ENCODE measurements around the gene RBM4. TPM values are rescaled to one million over a fixed set of nuclear protein-coding genes. Genes with fewer than 3 reads are reported as not detected.

Gene RBM4
- total RNA-seq, 1 experiment from 2014 or later: 93.9 TPM

DNA sequence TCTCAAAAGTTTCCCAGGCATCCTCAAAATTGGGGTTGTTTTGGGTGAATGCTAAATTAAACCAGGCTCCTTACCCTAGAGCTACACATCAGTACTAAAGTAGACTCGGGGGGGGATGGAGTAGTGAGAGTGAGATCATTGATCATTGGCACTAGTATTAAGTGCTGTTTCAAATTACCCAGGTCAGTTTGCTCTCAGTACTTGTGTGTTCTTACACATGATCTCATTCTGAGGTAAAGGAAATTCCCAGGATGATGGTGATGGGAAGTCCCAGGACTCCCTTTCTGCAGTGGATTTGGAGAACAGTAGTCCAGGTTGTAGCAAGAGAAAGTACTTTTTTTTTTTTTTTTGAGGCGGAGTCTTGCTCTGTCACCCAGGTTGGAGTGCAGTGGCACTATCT lies 12.5 kb downstream of the RBM4 start:
- no peak for DNase-seq (ENCODE audit: low read depth)

DNA sequence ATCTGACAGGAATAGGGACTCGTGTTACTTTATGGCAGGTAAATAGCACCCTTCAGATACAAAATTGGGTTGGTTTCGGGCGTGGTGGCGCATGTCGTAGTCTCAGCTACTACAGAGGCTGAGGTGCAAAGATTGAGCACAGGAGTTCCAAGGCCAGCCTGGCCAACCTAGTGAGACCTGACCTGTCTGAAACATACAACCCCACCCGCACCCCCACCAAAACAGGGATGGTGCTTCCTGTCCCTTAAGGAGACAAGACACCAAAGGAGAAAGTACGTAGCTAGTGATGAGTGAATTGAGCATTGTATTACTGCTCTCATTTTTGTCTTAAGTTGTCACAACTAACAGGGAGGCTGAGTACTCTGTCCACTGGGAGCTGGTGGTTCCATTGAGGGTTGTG lies 14.1 kb downstream of the RBM4 start:
- no peak for DNase-seq (ENCODE audit: low read depth)

DNA sequence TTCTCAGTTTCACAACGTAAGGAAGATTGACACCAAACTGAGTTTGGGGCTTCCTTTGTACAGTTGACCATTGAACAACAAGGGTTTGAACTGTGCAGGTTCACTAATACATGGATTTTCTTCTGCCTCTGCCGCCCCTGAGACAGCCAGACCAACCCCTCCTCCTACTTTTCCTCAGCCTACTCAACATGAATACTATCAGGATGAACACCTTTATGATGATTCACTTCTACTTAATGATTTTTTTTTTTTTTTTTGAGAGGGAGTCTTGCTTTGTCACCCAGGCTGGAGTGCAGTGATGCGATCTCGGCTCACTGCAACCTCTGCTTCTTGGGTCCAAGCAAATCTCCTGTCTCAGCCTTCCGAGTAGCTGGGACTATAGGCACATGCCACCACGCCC lies 14.6 kb downstream of the RBM4 start:
- DNase-seq (ENCODE audit: low read depth): peak; percentile 33

- no peak for DNase-seq (ENCODE audit: low read depth)
Measured at GRCh38 chr11:66659763-66660162, 21.3 kb downstream of the RBM4 start.

GRCh38 chr11:66663741-66664296 lies 25.3 kb downstream of the RBM4 start:
- DNase-seq (ENCODE audit: low read depth): no peak

GRCh38 chr11:66665369-66665768 lies 26.9 kb downstream of the RBM4 start:
- DNase-seq (ENCODE audit: low read depth): no peak

GRCh38 chr11:66670816-66671215 lies 32.3 kb downstream of the RBM4 start:
- no peak for DNase-seq (ENCODE audit: low read depth)

DNA sequence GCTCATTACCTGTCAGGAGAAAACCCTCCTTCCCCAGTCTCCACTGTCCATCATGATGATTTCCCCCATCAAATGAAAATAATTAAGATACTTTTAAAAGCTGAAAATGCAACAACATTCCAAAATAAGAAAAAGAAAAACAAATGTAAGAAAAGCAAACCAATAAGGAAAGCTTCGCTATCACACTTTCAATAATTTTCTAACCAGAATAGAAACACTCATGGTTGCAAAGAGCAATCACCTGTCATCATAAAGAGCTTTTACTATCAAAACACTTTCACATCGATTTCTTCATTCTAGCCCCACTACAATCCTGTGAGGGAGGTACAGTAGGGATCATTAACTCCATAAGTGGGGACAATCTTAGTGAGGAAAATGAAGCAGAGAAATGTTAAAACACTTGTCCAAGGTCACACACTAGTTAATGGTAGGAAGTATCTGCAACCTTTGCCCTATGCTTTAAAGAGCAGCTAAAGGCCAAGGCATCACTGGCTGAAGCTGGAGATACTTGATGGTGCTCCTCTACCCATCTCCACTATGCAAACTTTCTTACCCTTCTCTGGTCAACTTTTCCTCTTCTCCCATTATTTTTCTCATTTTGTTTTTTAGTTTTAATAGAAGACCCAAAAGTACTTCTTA lies 36.6 kb downstream of the RBM4 start:
- DNase-seq (ENCODE audit: low read depth): no peak

DNA sequence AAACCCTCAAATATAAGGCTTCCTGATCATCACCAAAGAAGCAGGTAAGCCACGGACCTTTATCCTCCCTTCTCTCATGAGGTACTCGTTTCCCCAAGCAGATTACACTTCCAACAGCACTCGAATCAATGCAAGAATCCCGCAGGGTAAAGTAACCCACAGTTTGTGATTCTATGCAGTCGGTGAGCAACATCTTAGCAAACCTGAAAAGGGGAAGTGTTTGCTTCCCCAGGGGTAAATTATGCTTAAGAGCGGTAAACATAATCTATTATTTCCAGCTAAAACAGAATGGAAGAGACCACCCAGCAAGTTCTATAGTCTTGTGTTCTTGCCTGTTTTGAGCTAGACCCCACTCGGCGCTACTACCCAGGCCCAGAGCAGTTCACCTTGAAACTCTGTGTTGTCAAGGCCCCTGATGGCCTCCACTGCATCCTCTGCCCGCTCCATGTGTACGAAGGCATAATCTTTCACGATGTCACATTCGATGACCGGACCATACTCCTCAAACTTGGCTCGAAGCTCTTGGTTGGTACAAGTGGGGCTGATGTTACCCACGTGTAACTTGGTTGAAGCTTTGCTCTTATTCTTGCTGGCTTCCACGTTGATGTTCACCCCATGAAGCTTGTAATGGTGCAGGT lies 37.9 kb downstream of the RBM4 start:
- DNase-seq (ENCODE audit: low read depth): no peak

GRCh38 chr11:66676931-66677598 lies 38.6 kb downstream of the RBM4 start:
- DNase-seq (ENCODE audit: low read depth): no peak

GRCh38 chr11:66677599-66678375 lies 39.3 kb downstream of the RBM4 start, which contains the start of gene RBM4B:
Gene RBM4B (minus strand): TSS chr11:66677887. CDS start chr11:66677079, 808 bp downstream.
- DNase-seq (ENCODE audit: low read depth): peak; percentile 95

- no peak for DNase-seq (ENCODE audit: low read depth)
Measured at GRCh38 chr11:66680966-66681645, 42.6 kb downstream of the RBM4 start.

DNA sequence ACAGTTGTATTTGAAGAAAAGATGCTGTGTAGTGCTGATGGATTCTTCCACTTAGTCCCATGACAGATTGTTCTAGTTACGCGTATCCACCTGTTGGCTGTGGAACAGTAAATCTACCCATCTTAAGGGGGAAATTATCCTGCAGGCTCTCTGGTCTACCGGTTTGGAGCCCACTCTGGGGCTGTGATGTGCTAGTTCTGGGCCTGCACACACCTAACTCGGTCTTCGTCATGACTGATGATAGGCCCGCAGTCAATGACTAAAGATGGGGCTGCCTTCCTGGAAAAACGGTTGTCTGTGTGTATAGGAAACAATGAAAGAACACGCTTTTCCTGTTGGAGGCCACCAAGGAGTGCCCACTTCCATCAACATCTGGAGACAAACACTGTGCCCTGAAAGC lies 45.4 kb downstream of the RBM4 start:
- DNase-seq (ENCODE audit: low read depth): no peak

DNA sequence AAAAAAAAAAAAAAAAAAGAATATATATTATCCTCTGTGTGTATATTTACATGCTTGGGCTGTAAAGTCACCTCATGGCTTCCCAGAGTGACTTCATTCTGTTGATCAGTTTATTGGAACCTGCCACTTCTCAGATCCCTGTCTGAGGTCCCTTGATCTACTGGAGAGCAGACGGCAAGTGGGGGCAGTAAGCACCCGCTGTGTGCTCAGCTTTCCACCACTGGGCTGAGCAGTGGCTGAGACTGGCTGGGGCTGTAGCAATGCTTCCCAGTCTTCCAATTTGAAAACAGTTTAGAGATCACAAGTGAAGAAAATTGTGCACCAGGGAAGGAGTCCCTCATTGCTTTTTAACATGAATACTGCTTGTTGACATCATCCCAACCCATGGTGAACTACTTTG lies 46.1 kb downstream of the RBM4 start:
- DNase-seq (ENCODE audit: low read depth): no peak

- DNase-seq (ENCODE audit: low read depth): no peak
Measured at GRCh38 chr11:66685276-66686099, 47.0 kb downstream of the RBM4 start.

GRCh38 chr11:66686100-66686785 lies 47.7 kb downstream of the RBM4 start:
- DNase-seq (ENCODE audit: low read depth): no peak

GRCh38 chr11:66686801-66687750 lies 48.6 kb downstream of the RBM4 start:
- DNase-seq (ENCODE audit: low read depth): no peak

- no peak for DNase-seq (ENCODE audit: low read depth)
Measured at GRCh38 chr11:66687831-66688281, 49.4 kb downstream of the RBM4 start.
